Keratinocyte (primary cell): ENCODE measurements around the gene ZSWIM7. TPM values are rescaled to one million over a fixed set of nuclear protein-coding genes. Genes with fewer than 3 reads are reported as not detected.

Source experiments
- DNase-seq: peaks from one replicate; pipeline ENCODE4 v3.0.0-alpha.2; 2011; ENCODE audit warnings: low read depth, missing footprints, low spot score
- FAIRE-seq: peaks from 2 replicates; lab custom pipeline; 2011; peaks lifted over from hg19 to GRCh38; lab: Jason Lieb, UNC
- H2AFZ ChIP-seq: 2 replicates; pipeline ENCODE4 v1.6.0; 2012; ENCODE audit warnings: low read length, control low read depth, inconsistent platforms; ENCODE audit not compliant: control insufficient read depth
- H3K27ac ChIP-seq: 2 replicates; pipeline ENCODE4 v1.5.1; 2011; ENCODE audit warnings: low read length; ENCODE audit not compliant: control insufficient read depth, insufficient read depth
- H3K27me3 ChIP-seq: 3 replicates; pipeline ENCODE4 v1.6.0; 2011; ENCODE audit warnings: low read length; ENCODE audit not compliant: control insufficient read depth, insufficient read depth; ENCODE audit errors: extremely low read depth
- H3K36me3 ChIP-seq, 2 experiments: 2 replicates in 1 of 2; 3 replicates in 1 of 2; pipeline ENCODE4 v1.5.1; 2011; ENCODE audit warnings: low read length in 2 of 2, mild to moderate bottlenecking in 1 of 2; ENCODE audit not compliant: control insufficient read depth in 2 of 2, insufficient read depth in 2 of 2; ENCODE audit errors: extremely low read depth in 1 of 2
- H3K4me1 ChIP-seq: 3 replicates; pipeline ENCODE4 v1.5.1; 2011; ENCODE audit warnings: low read length; ENCODE audit not compliant: control insufficient read depth, insufficient read depth; ENCODE audit errors: extremely low read depth
- H3K4me2 ChIP-seq: 3 replicates; pipeline ENCODE4 v1.6.0; 2011; ENCODE audit warnings: low read depth, low read length; ENCODE audit not compliant: control insufficient read depth, insufficient read depth; ENCODE audit errors: extremely low read depth
- H3K4me3 ChIP-seq, 3 experiments: fragments of 200-600 bp in 1 of 3; sonication (generic) in 1 of 3; 2 replicates in 2 of 3; 3 replicates in 1 of 3; pipeline ENCODE4 v1.5.1; 2011 to 2016; ENCODE audit warnings: low read length in 3 of 3, mild to moderate bottlenecking in 3 of 3, control low read depth in 2 of 3, inconsistent platforms in 1 of 3, low read depth in 1 of 3, mixed read lengths in 1 of 3, mixed run types in 1 of 3, moderate library complexity in 1 of 3; ENCODE audit not compliant: control insufficient read depth in 2 of 3, insufficient read depth in 2 of 3; ENCODE audit errors: extremely low read depth in 1 of 3
- H3K79me2 ChIP-seq: 2 replicates; pipeline ENCODE4 v1.6.0; 2012; ENCODE audit warnings: low read length; ENCODE audit not compliant: control insufficient read depth, insufficient read depth
- H3K9ac ChIP-seq: 3 replicates; pipeline ENCODE4 v1.6.0; 2011; ENCODE audit warnings: low read length; ENCODE audit not compliant: control insufficient read depth, insufficient read depth; ENCODE audit errors: extremely low read depth
- H3K9me1 ChIP-seq: 3 replicates; pipeline ENCODE4 v1.6.0; 2011; ENCODE audit warnings: low read length; ENCODE audit not compliant: control insufficient read depth, insufficient read depth; ENCODE audit errors: extremely low read depth
- H3K9me3 ChIP-seq: 2 replicates; pipeline ENCODE4 v1.5.1; 2012; ENCODE audit warnings: low read depth, low read length; ENCODE audit not compliant: control insufficient read depth
- H4K20me1 ChIP-seq: 3 replicates; pipeline ENCODE4 v1.6.0; 2011; ENCODE audit warnings: low read length; ENCODE audit not compliant: control insufficient read depth, insufficient read depth; ENCODE audit errors: extremely low read depth
- CTCF ChIP-seq, 3 experiments: IDR thresholded peaks in 1 of 3; conservative IDR thresholded peaks in 1 of 3; optimal IDR thresholded peaks in 1 of 3; 2 replicates in 2 of 3; 3 replicates in 1 of 3; pipeline versions ENCODE3 to v1.5.1; 2011; ENCODE audit warnings: low read length in 3 of 3, mild to moderate bottlenecking in 3 of 3, moderate library complexity in 2 of 3, control low read depth in 1 of 3, inconsistent platforms in 1 of 3; ENCODE audit not compliant: insufficient read depth in 2 of 3; ENCODE audit errors: extremely low read depth in 1 of 3
- EZH2 ChIP-seq: IDR thresholded peaks from one replicate; pipeline ENCODE4 v1.6.1; 2012; ENCODE audit warnings: inconsistent platforms, mild to moderate bottlenecking, low read length, moderate library complexity
- dilution Hi-C: fragments of 300-500 bp; cut with MboI; formaldehyde crosslinking; loops from one replicate; pipeline ENCODE4 v1.7.0; 2020; ENCODE audit warnings: low sequenced_read_pairs; ENCODE audit not compliant: extremely low pct_ligation_motif_present
- polyA plus RNA-seq, 5 experiments: library from polyadenylated mRNA; depleted of rRNA in 3 of 5; stranded (reverse) in 3 of 5; stranded (forward) in 1 of 5; unstranded in 1 of 5; fragments of >200 nt; gene quantifications; 1 replicate in 1 of 5; 2 replicates in 3 of 5; 3 replicates in 1 of 5; pipeline versions ENCODE4 v1.2.1 to v1.2.3, GENCODE V29; 2011 to 2012; ENCODE audit warnings: missing spikeins in 2 of 5, low read depth in 1 of 5, low replicate concordance in 1 of 5

Gene ZSWIM7
- polyA plus RNA-seq, 1 donor (not counting 4 experiments of a cell fraction or from before 2014, with no cell fraction given), result 47.1 TPM

DNA sequence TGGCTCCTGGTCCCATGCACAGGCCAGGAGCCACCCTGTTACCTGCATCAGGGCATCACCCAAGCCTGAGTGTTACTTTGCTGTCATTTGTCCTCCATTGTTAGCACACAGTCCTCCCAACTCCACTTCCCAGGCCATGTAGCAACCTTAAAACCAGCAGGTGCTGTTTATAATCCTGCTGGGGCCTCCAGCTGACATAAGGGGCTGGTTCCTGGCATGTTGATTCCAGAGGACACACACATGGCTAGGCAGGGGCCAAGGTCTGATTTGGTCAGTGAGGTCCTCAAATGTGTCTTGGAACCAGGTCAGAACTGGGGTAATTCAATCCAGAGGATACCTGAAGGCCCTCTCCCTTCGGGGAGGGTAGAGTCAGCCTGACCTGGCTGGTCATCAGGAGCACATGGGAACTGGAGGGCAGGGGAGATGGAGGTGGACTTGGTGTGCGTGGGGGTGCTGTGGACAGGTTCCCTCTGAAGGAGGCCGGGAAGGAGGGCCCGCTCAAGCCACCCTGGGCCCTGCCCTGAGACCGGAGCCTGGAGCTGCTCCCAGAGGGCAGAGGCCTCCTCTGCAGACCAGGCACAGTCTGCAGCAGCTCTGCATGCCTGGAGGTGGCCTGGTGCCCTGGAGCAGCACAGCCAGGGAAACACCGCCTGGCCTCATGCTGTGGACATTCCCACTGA lies 48.0 kb downstream of the ZSWIM7 start:
- Histone ChIP-seq H3K36me3 (peaks cover 2 to 27% of the 10 kb centered on the region in 2 experiments), H3K9me1 (no peaks in the 10 kb centered on the region), H3K27ac (no peak overlapping the region), H3K4me2 (no peak overlapping the region), H3K4me1 (peaks cover 57% of the 10 kb centered on the region), H3K79me2 (peaks cover 88% of the 10 kb centered on the region), H2AFZ (no peak overlapping the region), H3K27me3 (no peaks in the 10 kb centered on the region), H3K4me3 (no peak overlapping the region), H3K9ac (no peak overlapping the region), H3K9me3 (no peaks in the 10 kb centered on the region), H4K20me1 (no peaks in the 10 kb centered on the region)
- DNase-seq (no peak), FAIRE-seq (no peak)
- TF ChIP-seq EZH2 (no peak), CTCF (optimal IDR thresholded peaks at IDR 0.05 in 1 of 3, IDR thresholded peaks at IDR 0.05 in 1 of 3, conservative IDR thresholded peaks at IDR 0.05 in 1 of 3; ENCODE audit: extremely low read depth in 1 of 3, insufficient read depth in 2 of 3, low read length in 3 of 3) (no peak)
- dilution Hi-C loops, result no loop called here

DNA sequence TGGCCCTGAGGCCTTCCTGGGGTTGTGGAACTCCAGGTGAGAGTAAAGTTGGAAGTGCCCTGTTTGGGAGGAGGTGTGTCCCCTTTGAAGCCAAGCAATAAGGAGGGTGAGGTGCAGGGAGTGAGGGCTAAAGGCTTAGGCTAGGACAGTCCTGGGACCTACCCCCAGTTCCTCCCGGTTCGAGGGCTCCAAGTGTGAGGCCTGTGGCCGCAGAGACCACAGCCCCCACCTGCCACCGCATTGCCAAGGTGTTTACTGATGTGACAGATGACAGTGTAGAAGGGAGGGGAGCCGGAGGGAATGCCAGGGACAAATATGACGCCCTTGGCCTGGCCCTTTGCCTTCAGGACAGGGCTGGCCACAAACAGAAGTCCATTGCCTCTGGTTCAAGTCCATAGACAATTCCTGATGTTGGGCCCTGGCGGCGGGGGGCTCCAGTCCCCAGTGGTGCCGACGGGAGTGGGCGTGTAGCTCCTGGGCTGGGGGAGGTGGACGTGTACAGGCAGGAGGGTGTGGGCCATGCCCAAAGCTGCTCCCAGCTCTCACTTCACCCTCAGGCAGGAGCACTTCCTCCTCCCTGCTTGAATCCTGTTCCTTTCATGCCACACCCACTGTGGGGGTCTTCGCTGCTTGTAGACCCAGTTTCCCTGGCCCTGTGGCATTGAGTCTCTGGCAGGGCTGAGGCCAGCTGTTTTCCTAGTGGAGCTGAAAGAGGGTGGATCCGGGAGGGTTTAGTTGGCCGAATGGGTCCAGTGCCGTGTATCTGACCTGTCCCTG lies 51.3 kb downstream of the ZSWIM7 start:
- FAIRE-seq, result no peak
- Histone ChIP-seq H3K9me1 (no peaks in the 10 kb centered on the region), H3K4me2 (peak overlapping the region; percentile 94), H3K4me3 (peak overlapping the region; percentile 47 to 93 (median 90)), H3K9me3 (no peaks in the 10 kb centered on the region), H3K27me3 (no peaks in the 10 kb centered on the region), H3K27ac (peak overlapping the region; percentile 92), H3K4me1 (peaks cover 33% of the 10 kb centered on the region), H3K36me3 (peaks cover 2 to 27% of the 10 kb centered on the region in 2 experiments), H3K9ac (peak overlapping the region; percentile 87), H4K20me1 (no peaks in the 10 kb centered on the region), H3K79me2 (peaks cover 76% of the 10 kb centered on the region), H2AFZ (no peak overlapping the region)
- TF ChIP-seq EZH2 (no peak), CTCF (optimal IDR thresholded peaks at IDR 0.05 in 1 of 3, IDR thresholded peaks at IDR 0.05 in 1 of 3, conservative IDR thresholded peaks at IDR 0.05 in 1 of 3; ENCODE audit: extremely low read depth in 1 of 3, insufficient read depth in 2 of 3, low read length in 3 of 3) (no peak)
- DNase-seq, result no peak
- dilution Hi-C loops, result no loop called here
